Diencephalon (tissue), 1 donor: Measurements from ENCODE around the gene OLFML1. TPM values are rescaled to one million over a fixed set of nuclear protein-coding genes. Genes with fewer than 3 reads are reported as not detected.

Experiments
- total RNA-seq: library from RNA; depleted of rRNA; stranded (reverse); fragments of >200 nt; gene quantifications from one replicate; pipeline ENCODE4 v1.2.3, GENCODE V29; 2014

OLFML1 gene
- total RNA-seq: 1.2 TPM

GRCh38 chr11:7485186-7486097, at the start of gene OLFML1:
Gene OLFML1, plus strand, starts transcription at chr11:7485506. Its CDS starts 370 bp downstream, at chr11:7485876.

GRCh38 chr11:7513234-7514098, 28.2 kb downstream of the OLFML1 start, which contains the start of gene PPFIBP2:
Gene PPFIBP2, plus strand, starts transcription at chr11:7513999. Its CDS starts 35,477 bp downstream, at chr11:7549476.

Other genes starting within 250 kb of the OLFML1 start
- 29.1 TPM for gene SYT9, start 233.6 kb upstream of the OLFML1 start, total RNA-seq
- gene PPFIBP2, start 28.5 kb downstream of the OLFML1 start, total RNA-seq: 11.1 TPM
- 2.5 TPM for gene CYB5R2, start 188.0 kb downstream of the OLFML1 start, total RNA-seq
- not detected for gene OVCH2, start 221.0 kb downstream of the OLFML1 start, total RNA-seq